CD4-positive, alpha-beta T cell (primary cell): ENCODE measurements around the gene SMC6. TPM values are rescaled to one million over a fixed set of nuclear protein-coding genes. Genes with fewer than 3 reads are reported as not detected.
A peak's percentile ranks its signal among the peaks of the same experiment; 100 is the strongest.

Experiments used
- ATAC-seq: fragments of 200-7000 bp; cut with Tn5 transposase; one replicate; pipeline ENCODE4 v1.10.0; 2022; ENCODE audit warnings: mild to moderate bottlenecking; ENCODE audit not compliant: poor library complexity
- CTCF ChIA-PET: fragments of 350-600 bp; sonication (Branson Sonifier 250); formaldehyde crosslinking; loops from one replicate; lab custom pipeline; 2021; ENCODE audit warnings: antibody characterized with exemption, inconsistent platforms; lab: Charles Lee
- POLR2A ChIA-PET: fragments of 350-600 bp; sonication (Branson Sonifier 250); formaldehyde crosslinking; loops from one replicate; lab custom pipeline; 2021; ENCODE audit warnings: antibody characterized with exemption, inconsistent platforms; lab: Charles Lee
- DNase-seq, 14 experiments: peaks; one replicate each; pipeline ENCODE4 v3.0.0-alpha.2; 2013 to 2020; ENCODE audit warnings: mixed read lengths in 2 of 14
- H3K27ac ChIP-seq, 2 donors: one replicate each; pipeline versions ENCODE4 v1.5.1 to v1.7.0; 2013; ENCODE audit warnings: low read length in 2 of 2, low read depth in 1 of 2, mild to moderate bottlenecking in 1 of 2
- H3K27me3 ChIP-seq, 2 experiments: 1 replicate in 1 of 2; 2 replicates in 1 of 2; pipeline versions ENCODE4 v1.6.1 to v1.7.0; 2013; ENCODE audit warnings: low read length in 2 of 2, control low read depth in 1 of 2, mild to moderate bottlenecking in 1 of 2, moderate library complexity in 1 of 2; ENCODE audit not compliant: insufficient read depth in 2 of 2, control insufficient read depth in 1 of 2
- H3K36me3 ChIP-seq: one replicate; pipeline ENCODE4 v1.6.1; 2013; ENCODE audit warnings: low read length, control low read depth; ENCODE audit not compliant: insufficient read depth
- H3K4me1 ChIP-seq: one replicate; pipeline ENCODE4 v1.6.1; 2013; ENCODE audit warnings: low read length, control low read depth; ENCODE audit not compliant: insufficient read depth
- H3K4me3 ChIP-seq: one replicate; pipeline ENCODE4 v1.5.1; 2013; ENCODE audit warnings: mild to moderate bottlenecking, low read length, moderate library complexity
- H3K9me3 ChIP-seq, 2 experiments: 1 replicate in 1 of 2; 2 replicates in 1 of 2; pipeline versions ENCODE4 v1.6.1 to v1.7.0; 2013; ENCODE audit warnings: low read length in 2 of 2, mild to moderate bottlenecking in 2 of 2, control low read depth in 1 of 2, moderate library complexity in 1 of 2; ENCODE audit not compliant: control insufficient read depth in 1 of 2, insufficient read depth in 1 of 2
- H3K27ac Mint-ChIP-seq: one replicate; pipeline ENCODE4 v1.8.0; 2020; ENCODE audit warnings: mixed read lengths
- H3K27me3 Mint-ChIP-seq: one replicate; pipeline ENCODE4 v1.8.0; 2021; ENCODE audit warnings: mixed read lengths
- H3K36me3 Mint-ChIP-seq: one replicate; pipeline ENCODE4 v1.8.0; 2021; ENCODE audit warnings: low read depth, mixed read lengths
- H3K4me1 Mint-ChIP-seq: one replicate; pipeline ENCODE4 v1.8.0; 2021; ENCODE audit warnings: low read depth, mixed read lengths
- H3K4me3 Mint-ChIP-seq: one replicate; pipeline ENCODE4 v1.8.0; 2020; ENCODE audit warnings: mild to moderate bottlenecking, mixed read lengths
- H3K9me3 Mint-ChIP-seq: one replicate; pipeline ENCODE4 v1.8.0; 2020; ENCODE audit warnings: mixed read lengths
- intact Hi-C, 2 experiments: fragments of 100-400 bp; cut with DNase I in 1 of 2; cut with micrococcal nuclease in 1 of 2; formaldehyde crosslinking; loops; one replicate each; pipeline versions ENCODE4 v1.15.1 to v1.9.0; 2023 to 2025; cut with DNase I, micrococcal nuclease
- polyA plus RNA-seq, 2 donors: library from polyadenylated mRNA; unstranded; fragments of 120-200 nt; gene quantifications; one replicate each; pipeline ENCODE4 v1.2.1, GENCODE V29; 2013
- total RNA-seq, 174 experiments: library from RNA in 2 of 174; stranded (reverse) in 2 of 174; gene quantifications; one replicate each; pipeline ENCODE4 v1.2.3 and lab custom pipeline; 2021 to 2026
- TF ChIP-seq, protein P1 (sequence below): fragments of 200-600 bp; IDR thresholded peaks from one replicate; pipeline ENCODE4 v1.8.0; 2022; ENCODE audit warnings: antibody characterized with exemption, mild to moderate bottlenecking

The SMC6 gene, protein sequence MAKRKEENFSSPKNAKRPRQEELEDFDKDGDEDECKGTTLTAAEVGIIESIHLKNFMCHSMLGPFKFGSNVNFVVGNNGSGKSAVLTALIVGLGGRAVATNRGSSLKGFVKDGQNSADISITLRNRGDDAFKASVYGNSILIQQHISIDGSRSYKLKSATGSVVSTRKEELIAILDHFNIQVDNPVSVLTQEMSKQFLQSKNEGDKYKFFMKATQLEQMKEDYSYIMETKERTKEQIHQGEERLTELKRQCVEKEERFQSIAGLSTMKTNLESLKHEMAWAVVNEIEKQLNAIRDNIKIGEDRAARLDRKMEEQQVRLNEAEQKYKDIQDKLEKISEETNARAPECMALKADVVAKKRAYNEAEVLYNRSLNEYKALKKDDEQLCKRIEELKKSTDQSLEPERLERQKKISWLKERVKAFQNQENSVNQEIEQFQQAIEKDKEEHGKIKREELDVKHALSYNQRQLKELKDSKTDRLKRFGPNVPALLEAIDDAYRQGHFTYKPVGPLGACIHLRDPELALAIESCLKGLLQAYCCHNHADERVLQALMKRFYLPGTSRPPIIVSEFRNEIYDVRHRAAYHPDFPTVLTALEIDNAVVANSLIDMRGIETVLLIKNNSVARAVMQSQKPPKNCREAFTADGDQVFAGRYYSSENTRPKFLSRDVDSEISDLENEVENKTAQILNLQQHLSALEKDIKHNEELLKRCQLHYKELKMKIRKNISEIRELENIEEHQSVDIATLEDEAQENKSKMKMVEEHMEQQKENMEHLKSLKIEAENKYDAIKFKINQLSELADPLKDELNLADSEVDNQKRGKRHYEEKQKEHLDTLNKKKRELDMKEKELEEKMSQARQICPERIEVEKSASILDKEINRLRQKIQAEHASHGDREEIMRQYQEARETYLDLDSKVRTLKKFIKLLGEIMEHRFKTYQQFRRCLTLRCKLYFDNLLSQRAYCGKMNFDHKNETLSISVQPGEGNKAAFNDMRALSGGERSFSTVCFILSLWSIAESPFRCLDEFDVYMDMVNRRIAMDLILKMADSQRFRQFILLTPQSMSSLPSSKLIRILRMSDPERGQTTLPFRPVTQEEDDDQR
- total RNA-seq (1 to 10 TPM; 7.1 to 7.8 TPM), total RNA-seq (lab: John Stamatoyannopoulos, UW) (18.2 to 102 (median 56.0) reads per million in 172 experiments)
- polyA plus RNA-seq (2013, experiment 1 of 2): 17.1 TPM
- polyA plus RNA-seq (2013, experiment 2 of 2): 19.0 TPM

DNA sequence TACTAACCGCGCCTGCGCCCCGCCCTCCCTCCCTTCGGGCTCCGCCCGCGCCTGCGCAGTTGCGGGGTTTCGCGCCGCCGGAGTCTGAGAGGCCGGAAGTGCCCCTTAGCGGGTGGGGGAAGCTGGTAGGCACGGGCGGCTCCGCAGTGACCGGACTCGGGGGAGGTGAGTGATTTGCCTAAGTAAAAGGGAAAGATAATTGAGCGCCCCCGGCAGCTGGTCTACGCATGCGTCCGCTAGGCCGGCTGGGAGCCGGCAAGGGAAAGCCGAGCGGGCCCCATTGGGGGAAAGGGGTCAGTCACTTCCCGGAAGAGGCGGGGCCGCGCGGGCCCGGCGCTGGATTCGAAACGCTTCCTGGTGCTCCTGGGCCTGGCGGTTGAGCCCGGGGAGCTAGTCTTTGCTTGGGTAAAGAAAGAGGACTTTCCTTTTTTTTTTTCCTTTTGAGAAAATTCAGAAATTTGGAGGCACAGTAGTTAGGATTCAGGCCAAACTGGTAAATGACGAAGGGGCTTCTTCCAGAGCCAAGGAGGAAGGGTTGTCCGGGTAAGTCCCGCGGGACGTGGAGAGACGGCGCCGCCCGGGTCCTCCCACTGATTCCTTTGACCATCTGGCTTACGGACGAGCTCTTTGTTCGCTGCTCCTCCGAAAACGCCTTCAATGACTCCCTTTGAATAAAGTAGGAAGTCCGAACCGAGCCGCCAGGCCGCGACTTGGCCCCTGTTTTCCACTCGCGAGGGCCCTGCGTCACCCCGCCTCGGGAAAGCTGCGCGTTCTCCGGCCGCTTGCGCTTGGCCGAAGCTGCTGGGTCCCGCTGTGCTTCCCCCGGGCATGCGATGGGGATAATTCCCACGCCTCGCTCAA, at the start of gene SMC6, which contains the start of gene GEN1:
Gene SMC6 (minus strand): TSS at position 8 of the 861 bp plus-strand sequence. CDS start 7,864 bp downstream, outside the sequence.
Gene GEN1 (plus strand): TSS at position 336 of the 861 bp plus-strand sequence. CDS start 5,806 bp downstream, outside the sequence.
- CTCF ChIA-PET: no interaction called here

DNA sequence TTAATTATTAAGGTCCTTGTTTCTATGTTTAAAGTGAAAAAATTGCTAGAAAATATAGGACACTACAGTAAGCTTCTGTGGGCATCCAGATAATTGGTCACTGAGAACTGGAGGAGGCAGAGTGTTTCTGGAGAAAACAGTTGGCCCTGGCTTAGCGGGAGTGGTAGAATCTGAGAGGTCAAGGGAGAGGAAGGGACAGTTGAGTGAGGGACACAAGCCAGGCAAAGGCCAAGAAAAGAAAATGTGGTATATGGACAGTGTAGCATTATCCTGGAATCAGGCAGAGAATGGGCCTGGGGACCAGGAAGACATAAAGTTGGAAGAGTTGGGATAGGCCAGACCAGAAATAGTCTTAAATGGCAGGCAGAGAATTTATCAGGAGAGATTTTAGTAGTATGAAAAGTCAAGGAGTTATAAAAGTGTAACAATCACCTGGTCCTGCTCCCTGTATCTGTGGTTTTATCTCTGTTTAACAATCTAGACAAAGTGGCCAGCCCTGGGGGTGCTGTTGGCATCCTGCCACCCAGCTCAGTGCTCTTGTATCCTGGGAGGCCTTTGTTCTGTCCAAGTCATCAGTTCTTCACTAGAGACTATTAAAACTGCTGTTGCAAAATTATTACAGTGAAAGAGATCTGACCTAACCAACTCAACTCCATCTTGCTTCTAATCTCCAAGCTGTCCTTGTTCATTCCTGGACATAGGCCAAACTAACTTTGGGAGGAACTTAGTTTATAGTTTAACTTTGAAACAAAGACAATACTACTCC, 47.3 kb upstream of the SMC6 start:
- H3K36me3 Mint-ChIP-seq: no peaks in the 10 kb centered on the region
- Histone ChIP-seq H3K4me1 (no peaks in the 10 kb centered on the region), H3K9me3 (no peaks in the 10 kb centered on the region), H3K4me3 (no peak overlapping the region), H3K27me3 (peaks cover 3 to 8% of the 10 kb centered on the region in 2 experiments), H3K27ac (no peak overlapping the region), H3K36me3 (no peaks in the 10 kb centered on the region)
- intact Hi-C loops: no loop called here
- TF ChIP-seq, protein P1, sequence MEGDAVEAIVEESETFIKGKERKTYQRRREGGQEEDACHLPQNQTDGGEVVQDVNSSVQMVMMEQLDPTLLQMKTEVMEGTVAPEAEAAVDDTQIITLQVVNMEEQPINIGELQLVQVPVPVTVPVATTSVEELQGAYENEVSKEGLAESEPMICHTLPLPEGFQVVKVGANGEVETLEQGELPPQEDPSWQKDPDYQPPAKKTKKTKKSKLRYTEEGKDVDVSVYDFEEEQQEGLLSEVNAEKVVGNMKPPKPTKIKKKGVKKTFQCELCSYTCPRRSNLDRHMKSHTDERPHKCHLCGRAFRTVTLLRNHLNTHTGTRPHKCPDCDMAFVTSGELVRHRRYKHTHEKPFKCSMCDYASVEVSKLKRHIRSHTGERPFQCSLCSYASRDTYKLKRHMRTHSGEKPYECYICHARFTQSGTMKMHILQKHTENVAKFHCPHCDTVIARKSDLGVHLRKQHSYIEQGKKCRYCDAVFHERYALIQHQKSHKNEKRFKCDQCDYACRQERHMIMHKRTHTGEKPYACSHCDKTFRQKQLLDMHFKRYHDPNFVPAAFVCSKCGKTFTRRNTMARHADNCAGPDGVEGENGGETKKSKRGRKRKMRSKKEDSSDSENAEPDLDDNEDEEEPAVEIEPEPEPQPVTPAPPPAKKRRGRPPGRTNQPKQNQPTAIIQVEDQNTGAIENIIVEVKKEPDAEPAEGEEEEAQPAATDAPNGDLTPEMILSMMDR: no peak
- DNase-seq (no peak), ATAC-seq (no peak)
- peaks cover 24% of the 10 kb centered on the region for H3K27me3 Mint-ChIP-seq
- H3K4me3 Mint-ChIP-seq: no peak overlapping the region
- no peaks in the 10 kb centered on the region for H3K9me3 Mint-ChIP-seq
- POLR2A ChIA-PET: no interaction called here
- CTCF ChIA-PET: no interaction called here
- no peak overlapping the region for H3K27ac Mint-ChIP-seq
- H3K4me1 Mint-ChIP-seq: no peaks in the 10 kb centered on the region

More for the DNA sequence above, at the start of gene SMC6, which contains the start of gene GEN1:
- peaks cover 11% of the 10 kb centered on the region for H3K4me1 ChIP-seq
- Mint-ChIP-seq H3K27me3 (no peaks in the 10 kb centered on the region), H3K36me3 (peaks cover 9% of the 10 kb centered on the region), H3K4me1 (peaks cover 27% of the 10 kb centered on the region), H3K27ac (peak within 1 kb of the TSS; percentile 97), H3K4me3 (peak within 1 kb of the TSS; percentile 96), H3K9me3 (no peaks in the 10 kb centered on the region)
- H3K4me3 ChIP-seq: peak within 1 kb of the TSS; percentile 88
- H3K9me3 ChIP-seq: no peaks in the 10 kb centered on the region
- H3K27me3 ChIP-seq: no peaks in the 10 kb centered on the region
- POLR2A ChIA-PET: interaction anchor here (0.6 to 1.6 kb wide), 4 partner anchors 16 to 1594 kb away, joined by 3 to 8 read pairs (median 5); no protein-coding TSS in a partner anchor
- no peaks in the 10 kb centered on the region for H3K36me3 ChIP-seq
- peak; percentile 83 to 94 (median 89) for DNase-seq
- intact Hi-C loops: loop anchor here (5.0 to 10.0 kb wide), 2 partner anchors 1591 to 1598 kb away; no protein-coding TSS in a partner anchor
- H3K27ac ChIP-seq: peak within 1 kb of the TSS; percentile 93 to 98
- TF ChIP-seq, protein P1: no peak
- ATAC-seq: peak; percentile 81
